ENCODE measurements around the gene NSL1. TPM values are rescaled to one million over a fixed set of nuclear protein-coding genes. Genes with fewer than 3 reads are reported as not detected.
A peak's percentile ranks its signal among the peaks of the same experiment; 100 is the strongest.
"Not testable (repeated sequence)": the region's sequence is repeated elsewhere in the genome, so short reads cannot be mapped to it uniquely, and the experiment has no call there.

The NSL1 gene
- total RNA-seq, result 30.2 TPM
- long read RNA-seq, transcript NSL1-202 (6 exons, 2,317 nt), result major isoform, 14 of 19 reads
- long read RNA-seq, partial matches to known transcripts, result 0 of 19 reads
- long read RNA-seq, other reads (novel, unspliced or antisense), result 4 of 19 reads

GRCh38 chr1:212791676-212792395 is at the start of gene NSL1, which contains the start of gene TATDN3:
NSL1 (minus strand) TSS chr1:212791777; CDS start chr1:212791763, 14 bp downstream.
TATDN3 (plus strand) TSS chr1:212791894; CDS start chr1:212791922, 28 bp downstream.
- intact Hi-C loops (cut with DNase I), result no loop called here
- H3K36me3 ChIP-seq, result peaks cover 13% of the 10 kb centered on the region

GRCh38 chr1:212838145-212838544 is 46.6 kb upstream of the NSL1 start:
- no peaks in the 10 kb centered on the region for H3K36me3 ChIP-seq
- H3K27me3 ChIP-seq, result no peaks in the 10 kb centered on the region
- H3K4me3 ChIP-seq, result no peak overlapping the region
- intact Hi-C loops (cut with DNase I), result no loop called here
- no peaks in the 10 kb centered on the region for H3K9me3 ChIP-seq
- no peaks in the 10 kb centered on the region for H3K4me1 ChIP-seq
- no peak overlapping the region for H3K27ac ChIP-seq
- no peak for DNase-seq
- ATAC-seq, result no peak
- no peak for TF ChIP-seq CTCF (IDR thresholded peaks at IDR 0.05)

More at GRCh38 chr1:212791676-212792395, at the start of gene NSL1, which contains the start of gene TATDN3:
- Histone ChIP-seq H3K9me3 (no peaks in the 10 kb centered on the region), H3K27ac (peak within 1 kb of the TSS; percentile 97), H3K4me1 (peaks cover 20% of the 10 kb centered on the region), H3K27me3 (no peaks in the 10 kb centered on the region), H3K4me3 (peak within 1 kb of the TSS; percentile 99)
- no peak for TF ChIP-seq CTCF (IDR thresholded peaks at IDR 0.05)
- DNase-seq, result peak; percentile 94
- peak; percentile 99 for ATAC-seq

- DNase-seq (peak; percentile 80), ATAC-seq (peak; percentile 88)
- peak overlapping the region; percentile 11 for H3K27ac ChIP-seq
- H3K36me3 ChIP-seq; H3K4me3 ChIP-seq; H3K4me1 ChIP-seq; intact Hi-C loops (cut with DNase I); H3K9me3 ChIP-seq; H3K27me3 ChIP-seq: not testable (repeated sequence)
These were observed 41.9 kb upstream of the NSL1 start for GRCh38 chr1:212833211-212834207.

GRCh38 chr1:212828395-212828794 is 36.8 kb upstream of the NSL1 start:
- intact Hi-C loops (cut with DNase I), result no loop called here
- no peak for DNase-seq
- no peak overlapping the region for H3K4me3 ChIP-seq
- H3K9me3 ChIP-seq, result peaks cover 9% of the 10 kb centered on the region
- no peaks in the 10 kb centered on the region for H3K4me1 ChIP-seq
- no peak for TF ChIP-seq CTCF (IDR thresholded peaks at IDR 0.05)
- H3K36me3 ChIP-seq, result no peaks in the 10 kb centered on the region
- no peaks in the 10 kb centered on the region for H3K27me3 ChIP-seq
- no peak overlapping the region for H3K27ac ChIP-seq
- ATAC-seq, result no peak

GRCh38 chr1:212827831-212828278 is 36.3 kb upstream of the NSL1 start:
- intact Hi-C loops (cut with DNase I), result no loop called here

More at GRCh38 chr1:212827831-212828278, 36.3 kb upstream of the NSL1 start:
- no peaks in the 10 kb centered on the region for H3K36me3 ChIP-seq
- peaks cover 9% of the 10 kb centered on the region for H3K9me3 ChIP-seq
- DNase-seq (no peak), ATAC-seq (no peak)
- H3K27me3 ChIP-seq, result no peaks in the 10 kb centered on the region
- H3K4me1 ChIP-seq, result no peaks in the 10 kb centered on the region
- no peak overlapping the region for H3K27ac ChIP-seq
- H3K4me3 ChIP-seq, result no peak overlapping the region
- no peak for TF ChIP-seq CTCF (IDR thresholded peaks at IDR 0.05)

All from upper lobe of right lung (tissue), 1 donor.